Measurements from ENCODE around the gene PRPF19. TPM values are rescaled to one million over a fixed set of nuclear protein-coding genes. Genes with fewer than 3 reads are reported as not detected.

Gene PRPF19
- polyA plus RNA-seq, 1 donor from 2014 or later: 71.3 TPM

GRCh38 chr11:60954421-60954820 is 48.0 kb upstream of the PRPF19 start:
- H4K20me1 ChIP-seq (ENCODE audit: insufficient read depth): no peaks in the 10 kb centered on the region
- no peaks in the 10 kb centered on the region for H3K79me2 ChIP-seq (replicated peaks; ENCODE audit: insufficient read depth, low read length)
- no peaks in the 10 kb centered on the region for H3K36me3 ChIP-seq (ENCODE audit: insufficient read depth, low read length)
- no peaks in the 10 kb centered on the region for H3K9me3 ChIP-seq (ENCODE audit: low read length)
- no peaks in the 10 kb centered on the region for H3K9me2 ChIP-seq (ENCODE audit: insufficient read depth, low read length)
- no peak overlapping the region for H2AFZ ChIP-seq (ENCODE audit: low read depth, low read length)
- peaks cover 17% of the 10 kb centered on the region for H3K27me3 ChIP-seq (ENCODE audit: insufficient read depth, low read depth, low read length)
- H3F3A ChIP-seq (ENCODE audit: insufficient read depth, low read length, poor library complexity, severe bottlenecking): no peaks in the 10 kb centered on the region
- H3K27ac ChIP-seq (ENCODE audit: low read length): no peak overlapping the region
- no peak overlapping the region for H3K9ac ChIP-seq (ENCODE audit: low read length)
- TF ChIP-seq POLR2AphosphoS5 (IDR thresholded peaks at IDR 0.05) (no peak), TAF1 (IDR thresholded peaks at IDR 0.05; ENCODE audit: low read depth) (no peak), MXI1 (conservative IDR thresholded peaks at IDR 0.05; ENCODE audit: poor library complexity, severe bottlenecking) (no peak), REST (IDR thresholded peaks at IDR 0.05; ENCODE audit: borderline replicate concordance) (no peak), SMC3 (conservative IDR thresholded peaks at IDR 0.05; ENCODE audit: poor library complexity) (no peak), CTCF (IDR thresholded peaks at IDR 0.05; ENCODE audit: poor library complexity, severe bottlenecking) (no peak), EP300 (conservative IDR thresholded peaks at IDR 0.05; ENCODE audit: poor library complexity, severe bottlenecking) (no peak), EZH2 (IDR thresholded peaks at IDR 0.05; ENCODE audit: borderline replicate concordance, insufficient read depth, low read length, poor library complexity, severe bottlenecking) (no peak), RAD21 (conservative IDR thresholded peaks at IDR 0.05) (no peak)
- no peak overlapping the region for H3K4me3 ChIP-seq (ENCODE audit: low read length)
- H3K4me2 ChIP-seq (ENCODE audit: low read length): no peak overlapping the region

DNA sequence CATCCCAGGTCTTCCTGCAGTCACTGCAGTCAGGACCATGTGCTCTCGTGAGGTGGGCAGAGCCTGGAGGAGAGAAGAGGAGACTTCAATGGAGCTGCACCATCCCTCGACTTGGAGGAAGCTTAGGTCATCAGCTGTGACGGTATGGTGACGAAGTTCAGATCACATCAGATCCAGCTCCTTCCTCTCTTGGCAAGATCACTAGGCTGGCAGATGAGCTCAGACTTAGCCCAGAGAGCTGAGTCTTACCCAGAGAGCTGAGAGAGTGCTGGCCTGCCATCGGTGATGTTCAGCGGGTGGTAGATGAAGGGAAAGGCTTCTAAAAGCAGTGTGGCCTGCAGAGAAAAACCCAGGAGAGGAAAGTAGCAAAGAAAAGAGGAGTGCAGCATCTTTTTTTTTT is 47.4 kb upstream of the PRPF19 start:
- Histone ChIP-seq H3K36me3 (ENCODE audit: insufficient read depth, low read length) (no peaks in the 10 kb centered on the region), H3K9ac (ENCODE audit: low read length) (no peak overlapping the region), H2AFZ (ENCODE audit: low read depth, low read length) (no peak overlapping the region), H3K4me2 (ENCODE audit: low read length) (no peak overlapping the region), H3K27me3 (ENCODE audit: insufficient read depth, low read depth, low read length) (peaks cover 17% of the 10 kb centered on the region), H3K9me2 (ENCODE audit: insufficient read depth, low read length) (no peaks in the 10 kb centered on the region), H3F3A (ENCODE audit: insufficient read depth, low read length, poor library complexity, severe bottlenecking) (no peaks in the 10 kb centered on the region), H4K20me1 (ENCODE audit: insufficient read depth) (no peaks in the 10 kb centered on the region), H3K27ac (ENCODE audit: low read length) (no peak overlapping the region), H3K9me3 (ENCODE audit: low read length) (no peaks in the 10 kb centered on the region), H3K79me2 (replicated peaks; ENCODE audit: insufficient read depth, low read length) (no peaks in the 10 kb centered on the region), H3K4me3 (ENCODE audit: low read length) (no peak overlapping the region)
- TF ChIP-seq RAD21 (conservative IDR thresholded peaks at IDR 0.05) (no peak), POLR2AphosphoS5 (IDR thresholded peaks at IDR 0.05) (no peak), SMC3 (conservative IDR thresholded peaks at IDR 0.05; ENCODE audit: poor library complexity) (no peak), CTCF (IDR thresholded peaks at IDR 0.05; ENCODE audit: poor library complexity, severe bottlenecking) (no peak), REST (IDR thresholded peaks at IDR 0.05; ENCODE audit: borderline replicate concordance) (no peak), TAF1 (IDR thresholded peaks at IDR 0.05; ENCODE audit: low read depth) (no peak), MXI1 (conservative IDR thresholded peaks at IDR 0.05; ENCODE audit: poor library complexity, severe bottlenecking) (no peak), EZH2 (IDR thresholded peaks at IDR 0.05; ENCODE audit: borderline replicate concordance, insufficient read depth, low read length, poor library complexity, severe bottlenecking) (no peak), EP300 (conservative IDR thresholded peaks at IDR 0.05; ENCODE audit: poor library complexity, severe bottlenecking) (no peak)

Data from neural cell (in vitro differentiated cells).